Osteocyte (in vitro differentiated cells): Measurements from ENCODE around the gene MLC1. TPM values are rescaled to one million over a fixed set of nuclear protein-coding genes. Genes with fewer than 3 reads are reported as not detected.

Experiments
- DNase-seq: peaks from one replicate; pipeline ENCODE4 v3.0.0; 2021; ENCODE audit warnings: mixed read lengths; ENCODE audit not compliant: unreplicated experiment; ENCODE audit errors: extremely low spot score
- H3K27ac Mint-ChIP-seq: one replicate; pipeline ENCODE4 v1.8.0; 2021; ENCODE audit warnings: mild to moderate bottlenecking, mixed read lengths; ENCODE audit not compliant: unreplicated experiment
- H3K27me3 Mint-ChIP-seq: one replicate; pipeline ENCODE4 v1.8.0; 2021; ENCODE audit warnings: mixed read lengths; ENCODE audit not compliant: unreplicated experiment
- H3K36me3 Mint-ChIP-seq: one replicate; pipeline ENCODE4 v1.8.0; 2021; ENCODE audit warnings: mixed read lengths; ENCODE audit not compliant: unreplicated experiment
- H3K4me1 Mint-ChIP-seq: one replicate; pipeline ENCODE4 v1.8.0; 2021; ENCODE audit warnings: mixed read lengths; ENCODE audit not compliant: unreplicated experiment
- H3K4me3 Mint-ChIP-seq: one replicate; pipeline ENCODE4 v1.8.0; 2021; ENCODE audit warnings: mild to moderate bottlenecking, moderate library complexity, mixed read lengths; ENCODE audit not compliant: unreplicated experiment
- H3K9me3 Mint-ChIP-seq: one replicate; pipeline ENCODE4 v1.8.0; 2021; ENCODE audit warnings: mixed read lengths; ENCODE audit not compliant: unreplicated experiment
- total RNA-seq: library from RNA; stranded (reverse); gene quantifications from 2 replicates; pipeline ENCODE4 v1.2.1, GENCODE V29; 2021
- TF ChIP-seq, protein P1 (sequence below): fragments of 200-600 bp; sonication (generic); IDR thresholded peaks from 2 replicates; pipeline ENCODE4 v1.5.0; 2021; ENCODE audit warnings: antibody characterized with exemption, mild to moderate bottlenecking, moderate library complexity

MLC1 gene
- total RNA-seq, 1 donor from 2014 or later = not detected

DNA sequence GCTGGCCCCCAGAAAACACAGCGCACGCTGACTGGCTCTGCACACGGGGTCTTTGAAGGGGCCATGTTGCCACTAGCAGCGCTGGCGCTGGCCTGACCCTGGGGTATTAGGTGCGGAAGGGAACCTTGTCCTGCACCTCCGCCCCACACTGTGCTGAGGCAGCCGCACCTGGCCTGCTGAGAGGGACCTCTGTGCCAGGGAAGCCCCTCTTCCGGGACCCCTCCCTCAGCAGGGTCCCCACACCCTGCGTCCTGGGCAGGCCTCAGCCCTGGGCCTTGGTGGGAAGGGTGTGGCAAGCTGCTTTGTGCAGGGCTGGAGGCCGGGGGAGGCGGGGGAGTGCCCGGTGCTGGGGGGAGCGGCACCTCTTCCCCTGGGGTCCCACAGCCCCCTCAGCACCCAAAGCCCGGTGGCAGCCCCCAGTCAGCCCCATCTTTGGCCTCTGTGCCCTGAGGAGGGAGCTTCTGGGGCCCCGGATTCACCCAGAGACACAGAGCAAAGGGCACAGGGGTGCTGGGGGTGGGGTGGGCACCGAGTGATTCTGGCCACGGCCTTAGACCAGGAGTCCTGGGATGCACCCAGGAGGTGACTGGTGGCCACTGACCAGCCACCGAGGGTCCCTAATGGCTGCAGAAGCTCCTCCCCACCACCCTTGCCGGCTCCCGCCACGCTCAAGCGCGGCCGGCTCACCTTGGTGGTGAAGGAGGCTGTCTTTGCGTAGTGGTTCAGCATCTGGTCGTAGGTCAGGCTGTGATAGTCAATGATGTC is 38.6 kb downstream of the MLC1 start:
- Mint-ChIP-seq H3K4me1 (no peaks in the 10 kb centered on the region), H3K9me3 (peaks cover 4% of the 10 kb centered on the region), H3K4me3 (no peak overlapping the region), H3K27me3 (peaks cover 24% of the 10 kb centered on the region), H3K27ac (no peak overlapping the region), H3K36me3 (no peaks in the 10 kb centered on the region)
- TF ChIP-seq, protein P1, sequence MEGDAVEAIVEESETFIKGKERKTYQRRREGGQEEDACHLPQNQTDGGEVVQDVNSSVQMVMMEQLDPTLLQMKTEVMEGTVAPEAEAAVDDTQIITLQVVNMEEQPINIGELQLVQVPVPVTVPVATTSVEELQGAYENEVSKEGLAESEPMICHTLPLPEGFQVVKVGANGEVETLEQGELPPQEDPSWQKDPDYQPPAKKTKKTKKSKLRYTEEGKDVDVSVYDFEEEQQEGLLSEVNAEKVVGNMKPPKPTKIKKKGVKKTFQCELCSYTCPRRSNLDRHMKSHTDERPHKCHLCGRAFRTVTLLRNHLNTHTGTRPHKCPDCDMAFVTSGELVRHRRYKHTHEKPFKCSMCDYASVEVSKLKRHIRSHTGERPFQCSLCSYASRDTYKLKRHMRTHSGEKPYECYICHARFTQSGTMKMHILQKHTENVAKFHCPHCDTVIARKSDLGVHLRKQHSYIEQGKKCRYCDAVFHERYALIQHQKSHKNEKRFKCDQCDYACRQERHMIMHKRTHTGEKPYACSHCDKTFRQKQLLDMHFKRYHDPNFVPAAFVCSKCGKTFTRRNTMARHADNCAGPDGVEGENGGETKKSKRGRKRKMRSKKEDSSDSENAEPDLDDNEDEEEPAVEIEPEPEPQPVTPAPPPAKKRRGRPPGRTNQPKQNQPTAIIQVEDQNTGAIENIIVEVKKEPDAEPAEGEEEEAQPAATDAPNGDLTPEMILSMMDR = no peak
- DNase-seq = no peak

- TF ChIP-seq, protein P1 = no peak
- Mint-ChIP-seq H3K27ac (no peak overlapping the region), H3K9me3 (peaks cover 4% of the 10 kb centered on the region), H3K36me3 (no peaks in the 10 kb centered on the region), H3K27me3 (peaks cover 18% of the 10 kb centered on the region), H3K4me3 (no peak overlapping the region), H3K4me1 (no peaks in the 10 kb centered on the region)
- no peak for DNase-seq
Measured at GRCh38 chr22:50046019-50046415, 39.2 kb downstream of the MLC1 start.

- Mint-ChIP-seq H3K27me3 (peaks cover 12% of the 10 kb centered on the region), H3K36me3 (no peaks in the 10 kb centered on the region), H3K27ac (no peak overlapping the region), H3K9me3 (peaks cover 4% of the 10 kb centered on the region), H3K4me3 (no peak overlapping the region), H3K4me1 (no peaks in the 10 kb centered on the region)
- TF ChIP-seq, protein P1 = no peak
- no peak for DNase-seq
Measured at GRCh38 chr22:50045211-50046018, 39.8 kb downstream of the MLC1 start.

DNA sequence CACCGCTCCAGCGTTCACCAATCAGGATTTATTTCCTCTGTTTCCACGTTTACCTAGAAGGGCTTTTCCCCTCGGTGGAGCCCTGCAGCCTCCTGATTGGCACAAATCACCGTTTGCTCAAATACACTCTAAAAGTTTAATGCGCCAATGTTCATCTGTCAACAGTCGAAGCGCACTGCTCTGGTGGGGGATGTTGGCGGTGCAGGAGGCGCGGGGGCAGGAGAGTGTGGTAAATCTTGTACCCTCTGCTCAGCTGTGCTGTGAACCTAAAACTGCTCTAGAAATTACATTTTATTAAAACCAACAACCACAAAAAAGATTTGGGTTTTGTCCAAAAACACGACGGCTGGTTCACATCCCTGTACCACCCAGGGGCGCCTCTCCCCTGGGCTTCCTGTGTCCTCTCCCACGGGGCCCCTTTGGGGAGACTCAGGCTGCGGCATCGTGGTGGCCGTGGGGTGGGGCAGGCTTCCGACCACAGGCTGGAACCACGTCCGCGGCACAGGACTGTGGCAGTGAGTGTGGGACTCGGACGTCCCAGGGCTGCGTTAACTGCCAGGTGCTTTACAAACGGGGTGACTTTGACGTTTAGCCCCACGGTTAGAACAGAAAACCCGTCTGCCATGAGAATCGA is 40.6 kb downstream of the MLC1 start:
- Mint-ChIP-seq H3K27ac (no peak overlapping the region), H3K27me3 (peaks cover 10% of the 10 kb centered on the region), H3K4me3 (no peak overlapping the region), H3K4me1 (no peaks in the 10 kb centered on the region), H3K36me3 (no peaks in the 10 kb centered on the region), H3K9me3 (peaks cover 4% of the 10 kb centered on the region)
- TF ChIP-seq, protein P1 = no peak
- no peak for DNase-seq
